Stomach smooth muscle (tissue), 2 donors: Measurements from ENCODE around the gene C19orf25.

Experiments
- H3K27ac ChIP-seq: one replicate; pipeline ENCODE4 v1.7.0; 2013; ENCODE audit warnings: mild to moderate bottlenecking, low read length, inconsistent platforms
- H3K27me3 ChIP-seq, 2 donors: one replicate each; pipeline ENCODE4 v1.7.0; 2013; ENCODE audit warnings: low read length in 2 of 2; ENCODE audit not compliant: insufficient read depth in 2 of 2, control insufficient read depth in 1 of 2
- H3K36me3 ChIP-seq, 2 donors: one replicate each; pipeline ENCODE4 v1.7.0; 2013; ENCODE audit warnings: low read length in 2 of 2; ENCODE audit not compliant: control insufficient read depth in 2 of 2, insufficient read depth in 2 of 2
- H3K4me1 ChIP-seq: one replicate; pipeline ENCODE4 v1.7.0; 2013; ENCODE audit warnings: low read length; ENCODE audit not compliant: control insufficient read depth, insufficient read depth
- H3K4me3 ChIP-seq, 2 donors: one replicate each; pipeline ENCODE4 v1.7.0; 2013; ENCODE audit warnings: low read length in 2 of 2
- H3K9ac ChIP-seq, 2 donors: one replicate each; pipeline ENCODE4 v1.7.0; 2013; ENCODE audit warnings: low read length in 2 of 2, mild to moderate bottlenecking in 1 of 2
- H3K9me3 ChIP-seq, 2 donors: one replicate each; pipeline ENCODE4 v1.7.0; 2013; ENCODE audit warnings: low read length in 2 of 2; ENCODE audit not compliant: control insufficient read depth in 2 of 2
- donor health status: healthy.
- donor health status: Pancreatic carcinoma.

The C19orf25 gene

GRCh38 chr19:1433119-1434039, 45.6 kb downstream of the C19orf25 start:
- Histone ChIP-seq H3K9me3 (no peaks in the 10 kb centered on the region), H3K4me3 (no peak overlapping the region), H3K36me3 (peaks cover 26 to 31% of the 10 kb centered on the region in 2 donors), H3K27me3 (no peaks in the 10 kb centered on the region), H3K27ac (no peak overlapping the region), H3K4me1 (peaks cover 3% of the 10 kb centered on the region), H3K9ac (no peak overlapping the region)

DNA sequence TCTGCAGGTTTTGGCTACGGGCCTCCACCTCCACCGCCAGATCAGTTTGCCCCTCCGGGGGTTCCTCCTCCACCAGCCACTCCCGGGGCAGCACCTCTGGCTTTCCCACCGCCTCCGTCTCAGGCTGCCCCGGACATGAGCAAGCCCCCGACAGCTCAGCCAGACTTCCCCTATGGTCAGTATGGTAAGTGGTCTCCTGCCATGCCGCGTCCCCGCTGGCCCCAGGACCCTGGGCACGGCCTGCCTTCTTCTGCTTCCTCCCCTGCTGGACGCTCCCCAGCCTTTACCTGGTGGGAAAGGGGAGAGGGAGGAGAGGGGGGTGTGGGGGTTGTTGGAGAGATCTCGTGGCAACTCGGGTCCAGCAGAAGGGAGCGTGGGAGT, 46.5 kb downstream of the C19orf25 start:
- peaks cover 26 to 35% of the 10 kb centered on the region in 2 donors for H3K36me3 ChIP-seq
- H3K27me3 ChIP-seq: no peaks in the 10 kb centered on the region
- H3K27ac ChIP-seq: no peak overlapping the region
- no peak overlapping the region for H3K9ac ChIP-seq
- no peak overlapping the region for H3K4me3 ChIP-seq
- no peaks in the 10 kb centered on the region for H3K9me3 ChIP-seq
- H3K4me1 ChIP-seq: peaks cover 3% of the 10 kb centered on the region

- H3K27ac ChIP-seq: no peak overlapping the region
- H3K4me3 ChIP-seq: no peak overlapping the region
- H3K36me3 ChIP-seq: peaks cover 28 to 40% of the 10 kb centered on the region in 2 donors
- H3K9ac ChIP-seq: no peak overlapping the region
- H3K9me3 ChIP-seq: no peaks in the 10 kb centered on the region
- no peaks in the 10 kb centered on the region for H3K27me3 ChIP-seq
- peaks cover 3% of the 10 kb centered on the region for H3K4me1 ChIP-seq
These were observed 47.1 kb downstream of the C19orf25 start for GRCh38 chr19:1431759-1432506.

- no peak overlapping the region for H3K4me3 ChIP-seq
- no peaks in the 10 kb centered on the region for H3K9me3 ChIP-seq
- no peak overlapping the region for H3K9ac ChIP-seq
- no peaks in the 10 kb centered on the region for H3K27me3 ChIP-seq
- H3K27ac ChIP-seq: no peak overlapping the region
- H3K36me3 ChIP-seq: peaks cover 31 to 38% of the 10 kb centered on the region in 2 donors
- peaks cover 3% of the 10 kb centered on the region for H3K4me1 ChIP-seq
These were observed 48.8 kb downstream of the C19orf25 start for GRCh38 chr19:1430246-1430645.

DNA sequence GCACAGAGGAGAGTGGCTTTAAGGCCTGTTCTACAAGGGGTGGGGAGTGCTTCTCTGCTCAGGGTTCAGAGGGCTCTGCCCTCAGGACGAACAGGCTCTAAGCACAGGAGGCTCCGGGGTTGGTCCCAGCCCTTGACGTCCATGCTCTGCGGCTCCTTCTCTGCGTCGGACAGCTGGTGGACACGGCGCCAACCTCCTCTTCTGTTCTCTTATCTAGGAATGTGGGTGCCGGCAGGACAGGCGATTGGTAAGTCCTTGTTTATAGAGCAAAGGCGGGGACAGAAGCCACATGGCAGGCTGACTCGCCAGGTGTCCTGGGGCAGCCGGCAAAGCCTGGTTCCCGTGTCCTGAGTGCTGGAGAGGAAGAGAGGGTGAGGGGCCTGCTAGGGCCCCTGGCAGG, 49.3 kb downstream of the C19orf25 start:
- Histone ChIP-seq H3K27me3 (no peaks in the 10 kb centered on the region), H3K27ac (no peak overlapping the region), H3K4me1 (peaks cover 3% of the 10 kb centered on the region), H3K36me3 (peaks cover 34 to 40% of the 10 kb centered on the region in 2 donors), H3K4me3 (no peak overlapping the region), H3K9ac (no peak overlapping the region), H3K9me3 (no peaks in the 10 kb centered on the region)

DNA sequence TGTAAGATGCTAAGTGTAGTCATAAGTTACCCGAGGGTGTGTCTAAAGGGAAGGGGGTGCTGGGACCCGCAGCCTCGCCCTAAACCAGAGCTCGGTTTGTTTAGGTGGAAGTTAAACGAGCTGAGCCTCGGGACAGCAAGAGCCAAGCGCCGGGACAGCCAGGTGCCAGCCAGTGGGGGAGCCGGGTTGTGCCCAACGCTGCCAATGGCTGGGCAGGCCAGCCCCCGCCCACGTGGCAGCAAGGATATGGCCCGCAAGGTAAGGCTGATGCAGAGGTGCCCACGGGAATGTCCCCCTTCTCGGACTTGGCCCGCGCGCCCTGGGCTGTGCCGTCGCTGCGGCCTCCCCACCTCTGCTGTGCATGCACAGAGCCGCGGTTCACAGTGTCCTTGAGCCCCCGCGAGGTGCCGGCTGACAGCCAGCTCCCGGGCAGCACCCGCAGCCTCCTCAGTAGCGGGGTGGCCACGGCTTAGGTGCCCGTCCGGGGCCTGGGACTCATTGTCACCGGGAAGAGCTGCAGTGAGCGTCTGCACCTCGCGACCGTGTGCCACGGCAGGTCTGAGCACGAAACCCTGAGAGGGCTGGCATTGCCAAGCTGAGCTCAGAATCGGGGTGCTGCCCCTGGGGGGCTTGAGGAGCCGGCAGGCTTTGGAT, 50.1 kb downstream of the C19orf25 start:
- Histone ChIP-seq H3K27me3 (no peaks in the 10 kb centered on the region), H3K36me3 (peaks cover 37 to 44% of the 10 kb centered on the region in 2 donors), H3K9me3 (no peaks in the 10 kb centered on the region), H3K4me1 (peaks cover under 1% of the 10 kb centered on the region), H3K27ac (no peak overlapping the region), H3K4me3 (no peak overlapping the region), H3K9ac (no peak overlapping the region)

- Histone ChIP-seq H3K9ac (no peak overlapping the region), H3K4me1 (no peaks in the 10 kb centered on the region), H3K36me3 (peaks cover 43 to 46% of the 10 kb centered on the region in 2 donors), H3K27me3 (no peaks in the 10 kb centered on the region), H3K27ac (no peak overlapping the region), H3K4me3 (no peak overlapping the region), H3K9me3 (no peaks in the 10 kb centered on the region)
These were observed 51.6 kb downstream of the C19orf25 start for GRCh38 chr19:1427221-1427920.

DNA sequence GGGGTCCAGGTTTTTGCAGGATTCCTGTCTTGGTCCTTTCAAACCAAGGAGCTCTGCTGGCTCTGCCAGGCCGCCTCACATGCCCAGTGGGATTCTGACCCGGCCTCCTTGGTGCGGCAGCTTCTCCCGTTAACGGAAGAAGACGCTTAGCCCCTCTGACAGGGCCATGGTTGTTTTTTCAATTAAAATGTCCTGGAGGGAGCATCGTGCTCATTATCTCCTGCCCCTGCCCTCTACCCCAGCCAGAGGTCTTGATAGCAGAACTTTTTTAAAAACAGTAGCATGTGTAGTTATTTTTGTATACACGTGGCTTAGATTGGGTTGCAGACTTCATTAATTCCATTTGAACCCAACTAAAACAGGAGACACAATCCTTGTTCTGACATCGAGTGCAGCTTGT, 52.3 kb downstream of the C19orf25 start:
- H3K4me3 ChIP-seq: no peak overlapping the region
- H3K9ac ChIP-seq: no peak overlapping the region
- no peaks in the 10 kb centered on the region for H3K27me3 ChIP-seq
- no peaks in the 10 kb centered on the region for H3K4me1 ChIP-seq
- H3K9me3 ChIP-seq: no peaks in the 10 kb centered on the region
- H3K27ac ChIP-seq: no peak overlapping the region
- H3K36me3 ChIP-seq: peaks cover 43 to 49% of the 10 kb centered on the region in 2 donors

GRCh38 chr19:1425902-1426301, 53.1 kb downstream of the C19orf25 start:
- Histone ChIP-seq H3K36me3 (peaks cover 42 to 53% of the 10 kb centered on the region in 2 donors), H3K27me3 (no peaks in the 10 kb centered on the region), H3K27ac (no peak overlapping the region), H3K4me1 (no peaks in the 10 kb centered on the region), H3K9me3 (no peaks in the 10 kb centered on the region), H3K4me3 (no peak overlapping the region), H3K9ac (no peak overlapping the region)
